ENCODE results near the gene EXOC1. TPM values are rescaled to one million over a fixed set of nuclear protein-coding genes. Genes with fewer than 3 reads are reported as not detected.

EXOC1 gene
- total and polyA plus RNA-seq, 2 experiments from 2014 or later: 13.4 to 22.2 TPM

DNA sequence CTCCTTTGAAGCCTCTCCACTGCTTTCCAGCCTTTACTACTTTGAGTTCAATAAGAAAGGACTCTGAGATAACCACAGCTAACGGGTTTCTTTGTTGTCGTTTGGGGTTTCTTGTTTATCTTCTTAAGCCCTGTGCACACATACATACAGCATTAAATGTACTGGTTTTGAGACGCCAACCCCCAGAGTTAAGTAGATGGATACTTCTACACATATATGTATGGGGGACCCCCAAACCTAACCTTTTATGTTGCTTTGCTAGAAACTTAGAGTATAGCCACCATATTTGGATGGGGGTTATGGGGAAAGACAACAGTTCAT is 96.0 kb downstream of the EXOC1 start:
- H3K36me3 ChIP-seq (ENCODE audit: insufficient read depth): peaks cover 5% of the 10 kb centered on the region; the same call in 1 of the 2 replicates
- H3K79me2 ChIP-seq (replicated peaks; ENCODE audit: insufficient read depth): peaks cover 26% of the 10 kb centered on the region
- H3K27ac Mint-ChIP-seq: peak overlapping the region; percentile 95
- no peaks in the 10 kb centered on the region for H3K27me3 ChIP-seq (ENCODE audit: insufficient read depth)
- peak overlapping the region; percentile 75 for H3K27ac ChIP-seq (ENCODE audit: low read depth)
- H3F3A ChIP-seq (replicated peaks; ENCODE audit: low read depth): peaks cover 6% of the 10 kb centered on the region
- TF ChIP-seq, protein P1, sequence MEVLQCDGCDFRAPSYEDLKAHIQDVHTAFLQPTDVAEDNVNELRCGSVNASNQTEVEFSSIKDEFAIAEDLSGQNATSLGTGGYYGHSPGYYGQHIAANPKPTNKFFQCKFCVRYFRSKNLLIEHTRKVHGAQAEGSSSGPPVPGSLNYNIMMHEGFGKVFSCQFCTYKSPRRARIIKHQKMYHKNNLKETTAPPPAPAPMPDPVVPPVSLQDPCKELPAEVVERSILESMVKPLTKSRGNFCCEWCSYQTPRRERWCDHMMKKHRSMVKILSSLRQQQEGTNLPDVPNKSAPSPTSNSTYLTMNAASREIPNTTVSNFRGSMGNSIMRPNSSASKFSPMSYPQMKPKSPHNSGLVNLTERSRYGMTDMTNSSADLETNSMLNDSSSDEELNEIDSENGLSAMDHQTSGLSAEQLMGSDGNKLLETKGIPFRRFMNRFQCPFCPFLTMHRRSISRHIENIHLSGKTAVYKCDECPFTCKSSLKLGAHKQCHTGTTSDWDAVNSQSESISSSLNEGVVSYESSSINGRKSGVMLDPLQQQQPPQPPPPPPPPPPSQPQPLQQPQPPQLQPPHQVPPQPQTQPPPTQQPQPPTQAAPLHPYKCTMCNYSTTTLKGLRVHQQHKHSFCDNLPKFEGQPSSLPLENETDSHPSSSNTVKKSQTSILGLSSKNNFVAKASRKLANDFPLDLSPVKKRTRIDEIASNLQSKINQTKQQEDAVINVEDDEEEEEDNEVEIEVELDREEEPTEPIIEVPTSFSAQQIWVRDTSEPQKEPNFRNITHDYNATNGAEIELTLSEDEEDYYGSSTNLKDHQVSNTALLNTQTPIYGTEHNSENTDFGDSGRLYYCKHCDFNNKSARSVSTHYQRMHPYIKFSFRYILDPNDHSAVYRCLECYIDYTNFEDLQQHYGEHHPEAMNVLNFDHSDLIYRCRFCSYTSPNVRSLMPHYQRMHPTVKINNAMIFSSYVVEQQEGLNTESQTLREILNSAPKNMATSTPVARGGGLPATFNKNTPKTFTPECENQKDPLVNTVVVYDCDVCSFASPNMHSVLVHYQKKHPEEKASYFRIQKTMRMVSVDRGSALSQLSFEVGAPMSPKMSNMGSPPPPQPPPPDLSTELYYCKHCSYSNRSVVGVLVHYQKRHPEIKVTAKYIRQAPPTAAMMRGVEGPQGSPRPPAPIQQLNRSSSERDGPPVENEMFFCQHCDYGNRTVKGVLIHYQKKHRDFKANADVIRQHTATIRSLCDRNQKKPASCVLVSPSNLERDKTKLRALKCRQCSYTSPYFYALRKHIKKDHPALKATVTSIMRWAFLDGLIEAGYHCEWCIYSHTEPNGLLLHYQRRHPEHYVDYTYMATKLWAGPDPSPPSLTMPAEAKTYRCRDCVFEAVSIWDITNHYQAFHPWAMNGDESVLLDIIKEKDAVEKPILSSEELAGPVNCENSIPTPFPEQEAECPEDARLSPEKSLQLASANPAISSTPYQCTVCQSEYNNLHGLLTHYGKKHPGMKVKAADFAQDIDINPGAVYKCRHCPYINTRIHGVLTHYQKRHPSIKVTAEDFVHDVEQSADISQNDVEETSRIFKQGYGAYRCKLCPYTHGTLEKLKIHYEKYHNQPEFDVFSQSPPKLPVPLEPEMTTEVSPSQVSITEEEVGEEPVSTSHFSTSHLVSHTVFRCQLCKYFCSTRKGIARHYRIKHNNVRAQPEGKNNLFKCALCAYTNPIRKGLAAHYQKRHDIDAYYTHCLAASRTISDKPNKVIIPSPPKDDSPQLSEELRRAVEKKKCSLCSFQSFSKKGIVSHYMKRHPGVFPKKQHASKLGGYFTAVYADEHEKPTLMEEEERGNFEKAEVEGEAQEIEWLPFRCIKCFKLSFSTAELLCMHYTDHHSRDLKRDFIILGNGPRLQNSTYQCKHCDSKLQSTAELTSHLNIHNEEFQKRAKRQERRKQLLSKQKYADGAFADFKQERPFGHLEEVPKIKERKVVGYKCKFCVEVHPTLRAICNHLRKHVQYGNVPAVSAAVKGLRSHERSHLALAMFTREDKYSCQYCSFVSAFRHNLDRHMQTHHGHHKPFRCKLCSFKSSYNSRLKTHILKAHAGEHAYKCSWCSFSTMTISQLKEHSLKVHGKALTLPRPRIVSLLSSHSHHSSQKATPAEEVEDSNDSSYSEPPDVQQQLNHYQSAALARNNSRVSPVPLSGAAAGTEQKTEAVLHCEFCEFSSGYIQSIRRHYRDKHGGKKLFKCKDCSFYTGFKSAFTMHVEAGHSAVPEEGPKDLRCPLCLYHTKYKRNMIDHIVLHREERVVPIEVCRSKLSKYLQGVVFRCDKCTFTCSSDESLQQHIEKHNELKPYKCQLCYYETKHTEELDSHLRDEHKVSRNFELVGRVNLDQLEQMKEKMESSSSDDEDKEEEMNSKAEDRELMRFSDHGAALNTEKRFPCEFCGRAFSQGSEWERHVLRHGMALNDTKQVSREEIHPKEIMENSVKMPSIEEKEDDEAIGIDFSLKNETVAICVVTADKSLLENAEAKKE (CRISPR knock-in tag; IDR thresholded peaks at IDR 0.05): no peak
- TF ChIP-seq STAT1 (IDR thresholded peaks at IDR 0.05; ENCODE audit: unreplicated experiment) (no peak), ZNF331 (CRISPR knock-in tag; IDR thresholded peaks at IDR 0.05; ENCODE audit: low read depth) (no peak), NANOG (IDR thresholded peaks at IDR 0.05; ENCODE audit: borderline replicate concordance) (no peak), JUNB (IDR thresholded peaks at IDR 0.05; ENCODE audit: unreplicated experiment) (no peak), POLR2AphosphoS5 (IDR thresholded peaks at IDR 0.05; ENCODE audit: low read depth) (no peak), EZH2 (IDR thresholded peaks at IDR 0.05; ENCODE audit: low read depth, unreplicated experiment) (no peak), CREB1 (CRISPR knock-in tag; IDR thresholded peaks at IDR 0.05; ENCODE audit: low read depth) (no peak), ZNF114 (CRISPR knock-in tag; IDR thresholded peaks at IDR 0.05) (no peak), EZH2phosphoT487 (IDR thresholded peaks at IDR 0.05; ENCODE audit: unreplicated experiment) (no peak)
- TF ChIP-seq, protein P2, sequence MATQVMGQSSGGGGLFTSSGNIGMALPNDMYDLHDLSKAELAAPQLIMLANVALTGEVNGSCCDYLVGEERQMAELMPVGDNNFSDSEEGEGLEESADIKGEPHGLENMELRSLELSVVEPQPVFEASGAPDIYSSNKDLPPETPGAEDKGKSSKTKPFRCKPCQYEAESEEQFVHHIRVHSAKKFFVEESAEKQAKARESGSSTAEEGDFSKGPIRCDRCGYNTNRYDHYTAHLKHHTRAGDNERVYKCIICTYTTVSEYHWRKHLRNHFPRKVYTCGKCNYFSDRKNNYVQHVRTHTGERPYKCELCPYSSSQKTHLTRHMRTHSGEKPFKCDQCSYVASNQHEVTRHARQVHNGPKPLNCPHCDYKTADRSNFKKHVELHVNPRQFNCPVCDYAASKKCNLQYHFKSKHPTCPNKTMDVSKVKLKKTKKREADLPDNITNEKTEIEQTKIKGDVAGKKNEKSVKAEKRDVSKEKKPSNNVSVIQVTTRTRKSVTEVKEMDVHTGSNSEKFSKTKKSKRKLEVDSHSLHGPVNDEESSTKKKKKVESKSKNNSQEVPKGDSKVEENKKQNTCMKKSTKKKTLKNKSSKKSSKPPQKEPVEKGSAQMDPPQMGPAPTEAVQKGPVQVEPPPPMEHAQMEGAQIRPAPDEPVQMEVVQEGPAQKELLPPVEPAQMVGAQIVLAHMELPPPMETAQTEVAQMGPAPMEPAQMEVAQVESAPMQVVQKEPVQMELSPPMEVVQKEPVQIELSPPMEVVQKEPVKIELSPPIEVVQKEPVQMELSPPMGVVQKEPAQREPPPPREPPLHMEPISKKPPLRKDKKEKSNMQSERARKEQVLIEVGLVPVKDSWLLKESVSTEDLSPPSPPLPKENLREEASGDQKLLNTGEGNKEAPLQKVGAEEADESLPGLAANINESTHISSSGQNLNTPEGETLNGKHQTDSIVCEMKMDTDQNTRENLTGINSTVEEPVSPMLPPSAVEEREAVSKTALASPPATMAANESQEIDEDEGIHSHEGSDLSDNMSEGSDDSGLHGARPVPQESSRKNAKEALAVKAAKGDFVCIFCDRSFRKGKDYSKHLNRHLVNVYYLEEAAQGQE (IDR thresholded peaks at IDR 0.05; ENCODE audit: unreplicated experiment): no peak
- TF ChIP-seq, protein P3, sequence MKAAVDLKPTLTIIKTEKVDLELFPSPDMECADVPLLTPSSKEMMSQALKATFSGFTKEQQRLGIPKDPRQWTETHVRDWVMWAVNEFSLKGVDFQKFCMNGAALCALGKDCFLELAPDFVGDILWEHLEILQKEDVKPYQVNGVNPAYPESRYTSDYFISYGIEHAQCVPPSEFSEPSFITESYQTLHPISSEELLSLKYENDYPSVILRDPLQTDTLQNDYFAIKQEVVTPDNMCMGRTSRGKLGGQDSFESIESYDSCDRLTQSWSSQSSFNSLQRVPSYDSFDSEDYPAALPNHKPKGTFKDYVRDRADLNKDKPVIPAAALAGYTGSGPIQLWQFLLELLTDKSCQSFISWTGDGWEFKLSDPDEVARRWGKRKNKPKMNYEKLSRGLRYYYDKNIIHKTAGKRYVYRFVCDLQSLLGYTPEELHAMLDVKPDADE (IDR thresholded peaks at IDR 0.05): no peak
- TF ChIP-seq, protein P4, sequence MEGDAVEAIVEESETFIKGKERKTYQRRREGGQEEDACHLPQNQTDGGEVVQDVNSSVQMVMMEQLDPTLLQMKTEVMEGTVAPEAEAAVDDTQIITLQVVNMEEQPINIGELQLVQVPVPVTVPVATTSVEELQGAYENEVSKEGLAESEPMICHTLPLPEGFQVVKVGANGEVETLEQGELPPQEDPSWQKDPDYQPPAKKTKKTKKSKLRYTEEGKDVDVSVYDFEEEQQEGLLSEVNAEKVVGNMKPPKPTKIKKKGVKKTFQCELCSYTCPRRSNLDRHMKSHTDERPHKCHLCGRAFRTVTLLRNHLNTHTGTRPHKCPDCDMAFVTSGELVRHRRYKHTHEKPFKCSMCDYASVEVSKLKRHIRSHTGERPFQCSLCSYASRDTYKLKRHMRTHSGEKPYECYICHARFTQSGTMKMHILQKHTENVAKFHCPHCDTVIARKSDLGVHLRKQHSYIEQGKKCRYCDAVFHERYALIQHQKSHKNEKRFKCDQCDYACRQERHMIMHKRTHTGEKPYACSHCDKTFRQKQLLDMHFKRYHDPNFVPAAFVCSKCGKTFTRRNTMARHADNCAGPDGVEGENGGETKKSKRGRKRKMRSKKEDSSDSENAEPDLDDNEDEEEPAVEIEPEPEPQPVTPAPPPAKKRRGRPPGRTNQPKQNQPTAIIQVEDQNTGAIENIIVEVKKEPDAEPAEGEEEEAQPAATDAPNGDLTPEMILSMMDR (conservative IDR thresholded peaks at IDR 0.05; ENCODE audit: low read depth in 2 of 2): no peak
- H3K4me3 ChIP-seq: peak overlapping the region; percentile 58
- H3K4me3 Mint-ChIP-seq: peak overlapping the region; percentile 92
- ATAC-seq: no peak
- peaks cover 4% of the 10 kb centered on the region for H3K27me3 Mint-ChIP-seq (ENCODE audit: insufficient read depth, low read depth, poor library complexity)
- H3K36me3 Mint-ChIP-seq (ENCODE audit: low read depth): peaks cover 15% of the 10 kb centered on the region
- no peaks in the 10 kb centered on the region for H3K9me3 Mint-ChIP-seq
- H3K4me1 Mint-ChIP-seq: peaks cover 25% of the 10 kb centered on the region
- no peak for DNase-seq (ENCODE audit: low spot score)
- peaks cover 26% of the 10 kb centered on the region for H3K4me1 ChIP-seq (ENCODE audit: insufficient read depth)
- H3K4me2 ChIP-seq: peak overlapping the region; percentile 79
- H2AFZ ChIP-seq: peak overlapping the region; percentile 9
- H4K20me1 ChIP-seq (replicated peaks; ENCODE audit: insufficient read depth): no peaks in the 10 kb centered on the region; the same call in 1 of the 2 replicates
- H3K9me2 ChIP-seq (ENCODE audit: insufficient read depth): no peaks in the 10 kb centered on the region
